GM18511 (cell line): Measurements from ENCODE around the gene ESCO1.
"Not testable (repeated sequence)": the region's sequence is repeated elsewhere in the genome, so short reads cannot be mapped to it uniquely, and the experiment has no call there.

Source experiments
- ATAC-seq: cut with Tn5 transposase; IDR thresholded peaks from one replicate; pipeline ENCODE4 v1.9.1; 2021; ENCODE audit warnings: mild to moderate bottlenecking, moderate library complexity; ENCODE audit not compliant: unreplicated experiment

The ESCO1 gene

GRCh38 chr18:21592361-21592760 is 8.1 kb downstream of the ESCO1 start:
- ATAC-seq = not testable (repeated sequence)

GRCh38 chr18:21584391-21584790 is 16.1 kb downstream of the ESCO1 start:
- ATAC-seq = no peak

GRCh38 chr18:21575656-21576055 is 24.8 kb downstream of the ESCO1 start:
- ATAC-seq = no peak

DNA sequence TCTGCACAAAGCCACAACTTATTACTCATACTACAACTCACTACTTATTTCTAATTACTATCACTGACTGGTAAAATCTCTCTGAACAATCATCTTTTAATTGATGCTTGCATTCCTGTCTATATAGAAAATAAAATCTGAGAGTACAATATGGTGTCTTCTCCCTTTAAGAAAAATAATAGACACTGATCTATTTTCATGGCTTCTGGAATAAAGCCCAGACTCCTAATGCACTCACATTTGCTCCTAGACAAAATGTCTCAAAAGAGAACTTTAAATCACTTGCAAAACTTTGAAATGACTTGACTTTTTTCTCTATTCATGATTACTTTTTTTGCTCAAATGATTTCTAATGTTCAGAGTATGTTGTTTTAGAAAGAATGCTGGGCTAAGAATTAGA is 28.7 kb downstream of the ESCO1 start:
- no peak for ATAC-seq

- no peak for ATAC-seq
These were observed 41.3 kb downstream of the ESCO1 start for GRCh38 chr18:21559195-21559594.

DNA sequence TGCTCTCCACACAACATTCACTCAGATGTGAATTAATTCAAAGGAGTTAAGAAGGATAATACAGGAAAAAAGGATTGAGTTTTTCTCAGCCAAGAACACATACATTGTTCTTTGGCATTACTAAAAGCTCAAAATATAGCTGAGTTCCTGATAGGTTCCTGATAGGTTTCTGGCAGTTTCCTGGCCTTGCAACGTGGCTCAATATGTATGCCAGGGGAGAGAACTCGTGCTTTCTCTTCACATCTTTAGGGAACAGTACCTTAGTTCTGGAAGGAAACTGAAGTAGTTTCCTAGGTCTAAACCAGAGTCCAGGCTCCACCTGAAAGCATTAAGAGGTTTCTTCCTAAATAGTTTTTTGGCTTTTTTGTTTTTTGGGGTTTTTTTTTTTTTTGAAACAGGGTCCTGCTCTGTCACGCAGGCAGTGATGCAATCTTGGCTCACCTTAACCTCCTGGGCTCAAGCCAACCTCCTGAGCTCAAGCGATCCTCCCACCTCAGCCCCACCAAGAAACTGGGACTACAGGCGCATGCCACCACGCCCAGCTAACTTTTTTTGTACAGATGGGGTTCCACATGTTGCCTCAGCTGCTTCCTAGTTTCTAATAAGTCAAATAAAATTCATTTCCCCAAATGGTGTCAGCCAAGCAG is 42.8 kb downstream of the ESCO1 start:
- ATAC-seq = no peak

DNA sequence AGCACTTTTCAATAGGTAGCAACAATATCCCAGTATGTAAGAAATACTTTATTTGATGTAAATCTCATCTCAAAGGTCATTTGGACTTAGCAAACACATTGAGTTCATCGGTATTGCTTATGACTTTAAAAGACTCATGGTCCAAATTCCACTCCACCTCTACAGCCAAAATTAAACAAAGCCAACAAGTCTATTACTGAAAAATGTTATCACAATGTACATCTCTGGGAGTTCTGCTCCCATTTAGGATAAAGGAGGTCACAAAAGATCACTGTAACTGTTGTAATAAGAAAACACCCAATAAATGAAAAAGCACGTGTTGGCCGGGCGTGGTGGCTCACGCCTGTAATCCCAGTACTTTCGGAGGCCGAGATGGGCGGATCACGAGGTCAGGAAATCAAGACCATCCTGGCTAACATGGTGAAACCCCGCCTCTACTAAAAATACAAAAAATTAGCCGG is 50.0 kb downstream of the ESCO1 start:
- ATAC-seq = no peak

GRCh38 chr18:21548647-21549046 is 51.9 kb downstream of the ESCO1 start:
- no peak for ATAC-seq

DNA sequence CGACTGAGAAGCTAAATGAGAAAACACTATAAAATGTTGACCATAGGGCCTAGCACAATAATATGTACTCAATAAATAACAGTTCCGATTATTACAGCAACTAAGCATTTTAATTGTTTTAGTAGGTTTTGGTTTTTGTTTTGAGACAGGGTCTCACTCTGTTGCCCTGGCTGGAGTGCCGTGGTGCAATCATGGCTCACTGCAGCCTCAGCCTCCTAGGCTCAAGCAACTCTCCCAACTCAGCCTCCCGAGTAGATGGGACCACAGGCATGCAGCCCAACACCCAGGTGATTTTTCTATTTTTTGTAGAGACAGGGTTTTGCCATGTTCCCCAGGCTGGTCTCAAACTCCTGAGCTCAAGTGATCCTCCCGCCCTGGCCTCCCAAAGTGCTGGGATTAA is 54.1 kb downstream of the ESCO1 start:
- no peak for ATAC-seq

GRCh38 chr18:21538230-21538629 is 62.3 kb downstream of the ESCO1 start:
- no peak for ATAC-seq

GRCh38 chr18:21534327-21534726 is 66.2 kb downstream of the ESCO1 start:
- no peak for ATAC-seq

- ATAC-seq = no peak
These were observed 74.0 kb downstream of the ESCO1 start for GRCh38 chr18:21526463-21526862.

DNA sequence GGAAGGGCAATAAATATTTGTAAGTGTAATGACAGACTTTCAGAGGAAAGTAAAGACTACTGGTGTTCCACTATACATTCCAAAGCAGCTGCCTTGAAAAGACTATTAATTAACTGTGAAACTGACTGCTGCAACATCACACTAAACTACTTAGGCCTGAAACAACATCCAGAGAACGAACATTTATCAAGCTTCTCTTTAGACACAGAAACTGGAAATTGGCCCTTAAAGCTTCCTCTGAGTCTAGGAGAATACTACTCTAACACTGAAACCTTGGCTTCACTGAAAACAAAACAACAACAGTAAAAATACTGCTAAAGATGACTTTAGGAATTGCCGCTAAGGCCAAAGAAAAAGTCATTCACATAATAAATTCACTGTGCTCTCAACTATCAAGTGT is 74.6 kb downstream of the ESCO1 start:
- ATAC-seq = no peak

- no peak for ATAC-seq
These were observed 78.0 kb downstream of the ESCO1 start for GRCh38 chr18:21522530-21522929.

GRCh38 chr18:21513741-21514140 is 86.8 kb downstream of the ESCO1 start:
- no peak for ATAC-seq

GRCh38 chr18:21513292-21513691 is 87.2 kb downstream of the ESCO1 start:
- no peak for ATAC-seq

DNA sequence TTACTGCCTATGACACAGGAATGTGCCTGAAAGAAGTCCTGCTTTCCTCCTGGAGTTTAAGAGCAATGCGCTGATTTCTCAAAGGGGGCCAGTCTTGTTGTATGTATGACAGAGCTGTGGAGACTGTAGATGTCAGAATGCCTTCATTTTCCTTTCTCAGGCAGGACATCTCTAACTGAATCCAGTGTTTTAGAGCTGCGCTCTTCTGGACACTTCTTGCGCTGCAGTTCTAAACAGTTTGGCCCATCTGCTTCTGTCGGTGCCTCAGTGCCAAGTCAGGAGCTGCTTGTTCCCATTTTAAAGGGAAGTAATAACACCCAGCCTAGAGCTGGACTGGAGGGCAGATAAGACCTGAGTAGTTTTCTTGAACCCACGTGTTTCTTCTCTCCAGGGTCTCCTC is 91.4 kb downstream of the ESCO1 start:
- ATAC-seq = no peak

- ATAC-seq = no peak
These were observed 92.4 kb downstream of the ESCO1 start for GRCh38 chr18:21507913-21508701.

DNA sequence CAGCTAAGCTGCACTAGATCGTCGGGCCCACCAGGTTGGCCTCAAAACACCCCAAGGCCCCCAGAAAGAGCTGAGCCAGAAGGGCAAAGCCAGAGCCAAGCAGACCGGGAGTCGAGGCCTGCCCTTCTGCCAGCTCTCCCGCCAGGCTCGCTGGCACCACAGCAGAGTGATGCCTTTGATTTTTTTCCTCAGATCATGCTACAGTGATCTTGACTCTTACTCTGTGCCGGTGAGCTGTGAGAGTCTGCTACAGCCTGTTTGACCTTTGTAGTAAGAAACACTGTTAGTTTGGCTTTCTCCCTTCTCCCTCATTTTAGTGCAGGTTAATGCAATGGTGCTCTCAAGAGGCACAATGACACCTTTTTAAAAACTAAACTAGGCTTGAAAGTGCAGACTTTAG is 97.8 kb downstream of the ESCO1 start:
- no peak for ATAC-seq

DNA sequence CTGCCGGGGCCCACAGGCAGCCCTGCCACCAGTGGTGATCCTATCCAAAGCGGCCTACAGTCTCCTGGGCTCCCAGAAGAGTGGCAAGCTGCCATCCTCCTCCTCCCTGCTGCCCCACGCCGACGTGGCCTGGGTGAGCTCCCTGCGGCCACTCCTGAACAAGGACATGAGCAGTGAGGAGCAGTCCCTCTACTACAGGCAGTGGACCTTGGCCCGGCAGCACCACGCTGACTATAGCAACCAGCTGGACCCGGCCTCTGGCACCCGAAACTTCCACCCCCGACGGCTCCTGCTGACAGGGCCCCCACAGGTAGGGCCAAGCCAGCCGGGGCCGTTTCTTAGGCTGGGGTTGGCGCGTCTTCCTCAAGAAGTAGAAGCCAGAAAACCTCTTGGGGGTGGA is 100.5 kb downstream of the ESCO1 start:
- ATAC-seq = no peak

DNA sequence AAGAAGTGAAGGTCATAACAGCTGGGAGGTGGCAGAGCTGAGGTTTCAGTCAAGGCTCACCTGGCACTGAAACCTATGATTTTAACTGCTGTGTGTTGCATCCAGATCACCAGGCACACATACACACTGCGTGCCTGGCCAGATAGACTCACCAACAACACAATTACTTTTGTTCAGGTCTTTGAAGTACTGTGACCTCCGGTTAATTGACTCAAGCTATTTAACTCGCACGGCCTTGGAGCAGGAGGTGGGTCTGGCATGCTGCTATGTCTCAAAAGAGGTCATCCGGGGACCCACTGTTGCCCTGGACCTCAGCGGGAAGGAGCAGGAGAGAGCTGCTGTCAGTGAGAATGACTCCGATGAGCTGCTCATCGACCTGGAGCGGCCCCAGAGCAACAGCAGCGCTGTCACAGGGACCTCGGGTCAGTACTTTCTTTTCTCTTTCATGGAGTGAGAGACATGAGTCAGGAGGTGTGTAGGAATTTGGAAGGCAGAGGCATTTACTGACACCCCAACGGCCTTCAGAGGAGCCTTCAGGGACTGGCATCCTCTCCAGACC is 104.1 kb downstream of the ESCO1 start:
- ATAC-seq = no peak

DNA sequence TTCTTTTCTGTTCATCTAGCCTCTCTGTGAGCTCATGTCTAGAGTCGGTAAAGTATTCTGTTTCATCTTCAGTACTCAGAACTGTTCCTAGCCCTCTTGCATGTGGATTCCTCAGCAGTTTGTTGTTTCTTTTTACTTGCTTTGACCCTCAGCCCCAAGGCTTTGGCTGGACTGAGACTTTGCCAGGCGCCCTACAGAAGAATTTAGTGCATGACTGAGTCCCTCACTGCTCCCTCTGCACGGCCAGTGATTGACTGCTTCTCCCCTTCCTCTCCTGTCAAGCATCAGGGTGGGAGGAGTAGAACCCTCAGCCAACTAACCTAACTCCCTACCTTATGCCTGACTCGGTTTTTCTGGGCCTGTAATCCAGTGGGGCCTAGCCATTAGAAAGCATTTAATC is 109.8 kb downstream of the ESCO1 start:
- ATAC-seq = no peak
